GM21528 (cell line): ENCODE data around the gene NAV3.
"Not testable (repeated sequence)": the region's sequence is repeated elsewhere in the genome, so short reads cannot be mapped to it uniquely, and the experiment has no call there.

Experiments used
- ATAC-seq: cut with Tn5 transposase; IDR thresholded peaks from one replicate; pipeline ENCODE4 v1.9.1; 2021; ENCODE audit warnings: mild to moderate bottlenecking, moderate library complexity; ENCODE audit not compliant: unreplicated experiment, low FRiP score

NAV3 gene

GRCh38 chr12:78229591-78230101, 399.0 kb downstream of the NAV3 start:
- ATAC-seq, result peak; percentile 95

GRCh38 chr12:78232756-78233155, 402.1 kb downstream of the NAV3 start:
- no peak for ATAC-seq

GRCh38 chr12:78236264-78236663, 405.6 kb downstream of the NAV3 start:
- no peak for ATAC-seq

- no peak for ATAC-seq
Observed at GRCh38 chr12:78239544-78239943, 408.9 kb downstream of the NAV3 start.

- no peak for ATAC-seq
Observed at GRCh38 chr12:78240827-78241226, 410.1 kb downstream of the NAV3 start.

GRCh38 chr12:78241446-78241845, 410.8 kb downstream of the NAV3 start:
- no peak for ATAC-seq

- no peak for ATAC-seq
Observed at GRCh38 chr12:78244916-78245507, 414.3 kb downstream of the NAV3 start.

- ATAC-seq, result no peak
Observed at GRCh38 chr12:78248321-78248720, 417.6 kb downstream of the NAV3 start.

GRCh38 chr12:78249578-78249977, 418.9 kb downstream of the NAV3 start:
- no peak for ATAC-seq

- not testable (repeated sequence) for ATAC-seq
Observed at GRCh38 chr12:78257662-78258061, 427.0 kb downstream of the NAV3 start.

GRCh38 chr12:78260976-78261375, 430.3 kb downstream of the NAV3 start:
- ATAC-seq, result no peak

GRCh38 chr12:78261901-78262300, 431.2 kb downstream of the NAV3 start:
- ATAC-seq, result no peak
